OCI-LY7 (cell line): Measurements from ENCODE around the gene SLC17A1. TPM values are rescaled to one million over a fixed set of nuclear protein-coding genes. Genes with fewer than 3 reads are reported as not detected.

Source experiments
- BruUV-seq: library from RNA; stranded (reverse); fragments of 400-500 nt; replicated peaks from 2 replicates; lab custom pipeline; 2021; lab: Mats Ljungman, UMichigan
- CTCF ChIA-PET: fragments of 300-600 bp; sonication (Branson Sonifier 250); formaldehyde crosslinking; loops from one replicate; lab custom pipeline; 2022; ENCODE audit warnings: antibody characterized with exemption; ENCODE audit not compliant: unreplicated experiment; lab: Charles Lee
- POLR2A ChIA-PET: fragments of 300-600 bp; sonication (Branson Sonifier 250); formaldehyde crosslinking; loops from one replicate; lab custom pipeline; 2022; ENCODE audit warnings: antibody characterized with exemption; lab: Charles Lee
- DNase-seq: peaks from one replicate; pipeline ENCODE4 v3.0.0-alpha.2; 2015; ENCODE audit warnings: low spot score
- H2AFZ ChIP-seq: fragments of 200-600 bp; sonication (generic), shearing (Covaris generic); 2 replicates; pipeline ENCODE4 v1.6.1; 2014; ENCODE audit warnings: mild to moderate bottlenecking, antibody characterized with exemption, low read length, moderate library complexity
- H3K27ac ChIP-seq: fragments of 200-600 bp; sonication (generic); 2 replicates; pipeline ENCODE4 v1.5.1; 2014; ENCODE audit warnings: mixed run types, low read depth, mild to moderate bottlenecking, moderate library complexity, low read length, inconsistent platforms; ENCODE audit not compliant: poor library complexity, severe bottlenecking
- H3K36me3 ChIP-seq: fragments of 200-600 bp; sonication (generic); 2 replicates; pipeline ENCODE4 v1.6.1; 2014; ENCODE audit warnings: mild to moderate bottlenecking, antibody characterized with exemption, low read length, moderate library complexity, mixed read lengths; ENCODE audit not compliant: insufficient read depth
- H3K4me1 ChIP-seq: fragments of 200-600 bp; sonication (generic); 2 replicates; pipeline ENCODE4 v1.5.1; 2014; ENCODE audit warnings: mild to moderate bottlenecking, low read length; ENCODE audit not compliant: insufficient read depth, poor library complexity, severe bottlenecking
- H3K4me2 ChIP-seq: fragments of 200-600 bp; sonication (generic); 2 replicates; pipeline ENCODE4 v1.6.1; 2014; ENCODE audit warnings: mild to moderate bottlenecking, low read length
- H3K4me3 ChIP-seq: fragments of 200-600 bp; sonication (generic); 2 replicates; pipeline ENCODE4 v1.5.1; 2014; ENCODE audit warnings: mild to moderate bottlenecking, low read depth, low read length; ENCODE audit not compliant: poor library complexity, severe bottlenecking
- H3K79me2 ChIP-seq: fragments of 200-600 bp; sonication (generic); 2 replicates; pipeline ENCODE4 v1.6.1; 2016; ENCODE audit warnings: low read depth, mild to moderate bottlenecking, low read length, moderate library complexity, mixed read lengths; ENCODE audit not compliant: insufficient read depth
- H3K9me2 ChIP-seq: fragments of 200-600 bp; sonication (generic); 2 replicates; pipeline ENCODE4 v1.6.1; 2016; ENCODE audit warnings: mild to moderate bottlenecking, low read length, mixed read lengths; ENCODE audit not compliant: insufficient read depth
- H3K9me3 ChIP-seq: fragments of 200-600 bp; sonication (generic); 2 replicates; pipeline ENCODE4 v1.6.1; 2014; ENCODE audit warnings: mild to moderate bottlenecking, mixed run types, low read length, mixed read lengths
- H4K20me1 ChIP-seq: fragments of 200-600 bp; sonication (generic); 2 replicates; pipeline ENCODE4 v1.6.1; 2014; ENCODE audit warnings: mild to moderate bottlenecking, antibody characterized with exemption, low read length, moderate library complexity, mixed read lengths; ENCODE audit not compliant: insufficient read depth
- CTCF ChIP-seq: fragments of 200-600 bp; sonication (generic); conservative IDR thresholded peaks from 2 replicates; pipeline ENCODE4 v1.5.1; 2014; ENCODE audit warnings: mild to moderate bottlenecking, antibody characterized with exemption, low read length, moderate library complexity, mixed read lengths
- EZH2phosphoT487 ChIP-seq: fragments of 200-600 bp; sonication (generic); IDR thresholded peaks from 2 replicates; pipeline ENCODE4 v1.6.1; 2018; ENCODE audit warnings: low read depth, borderline replicate concordance, mild to moderate bottlenecking, mixed run types, antibody characterized with exemption, low read length, moderate library complexity, mixed read lengths
- intact Hi-C: fragments of 100-400 bp; cut with micrococcal nuclease; formaldehyde crosslinking; loops from one replicate; pipeline ENCODE4 v1.10.0; 2022; ENCODE audit not compliant: unreplicated experiment
- total RNA-seq, 2 experiments: library from RNA; depleted of rRNA in 1 of 2; stranded (reverse); fragments of >200 nt in 1 of 2; shearing (Covaris generic) in 1 of 2; gene quantifications; 2 replicates each; pipeline ENCODE4 v1.2.3, GENCODE V29; 2014 to 2022

Gene SLC17A1
- total RNA-seq, 2 experiments from 2014 or later = not detected

DNA sequence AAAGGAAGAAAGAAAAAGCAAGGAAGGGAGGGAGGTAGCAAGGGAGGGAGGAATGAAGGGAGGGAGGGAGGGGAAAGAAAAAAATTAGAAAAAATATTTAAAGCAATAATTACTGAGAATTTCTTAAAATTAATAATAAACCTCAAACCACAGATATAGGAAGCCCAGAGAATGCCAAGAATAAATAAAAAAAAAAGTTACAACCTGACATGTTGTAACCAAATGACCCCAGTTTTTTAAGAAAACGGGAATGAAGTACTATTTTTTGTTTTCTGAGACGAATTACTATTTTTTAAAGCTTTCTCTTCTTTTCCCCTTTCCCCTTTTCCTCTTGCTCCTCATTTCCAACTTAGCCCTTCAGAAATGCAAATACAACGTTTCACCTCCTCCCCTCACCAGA lies 16.7 kb downstream of the SLC17A1 start:
- H2AFZ ChIP-seq = no peak overlapping the region
- H3K27ac ChIP-seq = no peak overlapping the region
- no TSS peak for BruUV-seq
- no peaks in the 10 kb centered on the region for H3K79me2 ChIP-seq
- CTCF ChIA-PET = no interaction called here
- DNase-seq = no peak
- intact Hi-C loops = no loop called here
- H3K4me2 ChIP-seq = no peak overlapping the region
- no peaks in the 10 kb centered on the region for H3K9me2 ChIP-seq
- TF ChIP-seq CTCF = no peak
- no peak for TF ChIP-seq EZH2phosphoT487
- no peaks in the 10 kb centered on the region for H4K20me1 ChIP-seq
- POLR2A ChIA-PET = no interaction called here
- no peaks in the 10 kb centered on the region for H3K4me1 ChIP-seq
- H3K4me3 ChIP-seq = no peak overlapping the region
- no peaks in the 10 kb centered on the region for H3K36me3 ChIP-seq
- no peaks in the 10 kb centered on the region for H3K9me3 ChIP-seq

DNA sequence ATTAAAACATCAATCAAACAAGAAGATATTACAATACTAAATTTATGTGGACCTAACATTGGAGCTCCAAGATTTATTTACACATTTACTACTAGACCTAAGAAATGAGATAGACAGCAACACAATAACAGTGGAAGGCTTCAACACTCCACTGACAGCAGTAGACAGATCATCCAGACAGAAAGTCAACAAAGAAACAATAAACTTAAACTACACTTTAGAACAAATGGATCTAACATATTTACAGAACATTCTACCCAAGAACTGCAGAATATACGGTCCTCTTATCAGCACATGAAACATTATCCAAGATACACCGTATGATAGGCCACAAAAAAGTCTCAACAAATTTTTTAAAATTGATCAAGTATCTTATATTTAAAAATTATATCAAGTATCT lies 27.0 kb downstream of the SLC17A1 start:
- H2AFZ ChIP-seq = no peak overlapping the region
- CTCF ChIA-PET = no interaction called here
- no peaks in the 10 kb centered on the region for H3K4me1 ChIP-seq
- intact Hi-C loops = no loop called here
- H3K9me3 ChIP-seq = no peaks in the 10 kb centered on the region
- TF ChIP-seq EZH2phosphoT487 (no peak), CTCF (no peak)
- H3K9me2 ChIP-seq = no peaks in the 10 kb centered on the region
- no peaks in the 10 kb centered on the region for H3K79me2 ChIP-seq
- H3K4me3 ChIP-seq = no peak overlapping the region
- H4K20me1 ChIP-seq = no peaks in the 10 kb centered on the region
- no peak overlapping the region for H3K27ac ChIP-seq
- no peak overlapping the region for H3K4me2 ChIP-seq
- POLR2A ChIA-PET = interaction anchor here (1.1 kb wide), 1 partner anchor 120 kb away, joined by 4 read pairs; no protein-coding TSS in a partner anchor
- no TSS peak for BruUV-seq
- no peaks in the 10 kb centered on the region for H3K36me3 ChIP-seq
- DNase-seq = no peak

DNA sequence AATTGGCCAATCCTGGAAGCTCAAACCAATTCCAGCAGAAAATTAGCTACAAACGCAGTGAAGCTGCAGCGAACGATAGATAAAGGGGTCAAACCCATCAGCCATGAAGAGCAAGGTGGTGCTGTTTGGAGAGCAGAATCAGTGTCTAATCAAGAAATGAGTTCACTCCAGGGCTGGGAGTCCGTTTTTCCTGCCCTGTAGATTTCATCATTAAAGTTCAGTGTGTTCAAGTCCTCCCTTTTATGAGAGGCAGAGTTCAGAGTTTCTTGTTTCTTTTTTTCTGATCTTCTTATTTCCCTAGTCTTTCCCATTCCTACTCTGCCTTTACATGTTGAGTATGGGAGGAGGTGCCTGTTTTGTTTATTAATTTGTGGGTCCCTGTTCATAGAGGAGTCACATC lies 30.4 kb downstream of the SLC17A1 start:
- Histone ChIP-seq H3K4me2 (no peak overlapping the region), H4K20me1 (no peaks in the 10 kb centered on the region), H3K4me1 (no peaks in the 10 kb centered on the region), H3K9me3 (no peaks in the 10 kb centered on the region), H3K9me2 (no peaks in the 10 kb centered on the region), H2AFZ (no peak overlapping the region), H3K4me3 (no peak overlapping the region), H3K79me2 (no peaks in the 10 kb centered on the region), H3K27ac (no peak overlapping the region), H3K36me3 (no peaks in the 10 kb centered on the region)
- ChIA-PET CTCF (no interaction called here), POLR2A (interaction anchor here (0.9 kb wide), 1 partner anchor 107 kb away, joined by 3 read pairs; no protein-coding TSS in a partner anchor)
- TF ChIP-seq CTCF (no peak), EZH2phosphoT487 (no peak)
- intact Hi-C loops = no loop called here
- DNase-seq = no peak
- BruUV-seq = no TSS peak
